Astrocyte of the spinal cord (primary cell): ENCODE results near the gene WWOX.

ENCODE experiments used
- DNase-seq: peaks from one replicate; pipeline ENCODE4 v3.0.0; 2011; ENCODE audit warnings: low read depth, low spot score
- H3K4me3 ChIP-seq: 2 replicates; pipeline ENCODE4 v1.5.1; 2011; ENCODE audit warnings: low read depth, mild to moderate bottlenecking, low read length, moderate library complexity
- in situ Hi-C: cut with HindIII; loops from 2 replicates; pipeline ENCODE4 v1.10.0; 2017; ENCODE audit warnings: low sequenced_read_pairs
- TF ChIP-seq, protein P1 (sequence below): IDR thresholded peaks from 2 replicates; pipeline ENCODE4 v1.5.1; 2012; ENCODE audit warnings: low read depth, mild to moderate bottlenecking, low read length, inconsistent platforms

The WWOX gene

GRCh38 chr16:79150632-79151310 is 1051.3 kb downstream of the WWOX start:
- H3K4me3 ChIP-seq = no peak overlapping the region
- TF ChIP-seq, protein P1, sequence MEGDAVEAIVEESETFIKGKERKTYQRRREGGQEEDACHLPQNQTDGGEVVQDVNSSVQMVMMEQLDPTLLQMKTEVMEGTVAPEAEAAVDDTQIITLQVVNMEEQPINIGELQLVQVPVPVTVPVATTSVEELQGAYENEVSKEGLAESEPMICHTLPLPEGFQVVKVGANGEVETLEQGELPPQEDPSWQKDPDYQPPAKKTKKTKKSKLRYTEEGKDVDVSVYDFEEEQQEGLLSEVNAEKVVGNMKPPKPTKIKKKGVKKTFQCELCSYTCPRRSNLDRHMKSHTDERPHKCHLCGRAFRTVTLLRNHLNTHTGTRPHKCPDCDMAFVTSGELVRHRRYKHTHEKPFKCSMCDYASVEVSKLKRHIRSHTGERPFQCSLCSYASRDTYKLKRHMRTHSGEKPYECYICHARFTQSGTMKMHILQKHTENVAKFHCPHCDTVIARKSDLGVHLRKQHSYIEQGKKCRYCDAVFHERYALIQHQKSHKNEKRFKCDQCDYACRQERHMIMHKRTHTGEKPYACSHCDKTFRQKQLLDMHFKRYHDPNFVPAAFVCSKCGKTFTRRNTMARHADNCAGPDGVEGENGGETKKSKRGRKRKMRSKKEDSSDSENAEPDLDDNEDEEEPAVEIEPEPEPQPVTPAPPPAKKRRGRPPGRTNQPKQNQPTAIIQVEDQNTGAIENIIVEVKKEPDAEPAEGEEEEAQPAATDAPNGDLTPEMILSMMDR = no peak

DNA sequence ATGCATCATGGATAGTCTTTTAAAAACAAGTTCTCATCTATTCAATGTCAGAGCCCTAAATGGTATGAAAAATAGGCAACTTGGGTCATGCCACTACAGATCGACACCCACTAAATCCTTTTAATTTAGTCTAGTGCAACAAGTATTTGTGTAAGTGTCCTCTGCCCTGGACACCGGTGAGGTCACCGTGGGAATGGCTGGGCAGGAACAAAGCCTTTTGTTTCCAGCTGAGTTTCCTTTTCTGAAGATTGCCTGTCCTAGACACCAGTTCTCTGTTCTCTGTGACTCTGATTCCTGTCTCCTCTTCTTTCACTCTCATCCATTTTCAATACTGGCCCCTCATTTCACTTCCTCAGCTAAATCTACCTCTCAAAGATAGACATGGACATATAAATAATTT is 1054.6 kb downstream of the WWOX start:
- DNase-seq = no peak
- no peak overlapping the region for H3K4me3 ChIP-seq
- TF ChIP-seq, protein P1 = no peak
- in situ Hi-C loops = no loop called here

More at GRCh38 chr16:79150632-79151310, 1051.3 kb downstream of the WWOX start:
- in situ Hi-C loops = no loop called here
- DNase-seq = no peak

DNA sequence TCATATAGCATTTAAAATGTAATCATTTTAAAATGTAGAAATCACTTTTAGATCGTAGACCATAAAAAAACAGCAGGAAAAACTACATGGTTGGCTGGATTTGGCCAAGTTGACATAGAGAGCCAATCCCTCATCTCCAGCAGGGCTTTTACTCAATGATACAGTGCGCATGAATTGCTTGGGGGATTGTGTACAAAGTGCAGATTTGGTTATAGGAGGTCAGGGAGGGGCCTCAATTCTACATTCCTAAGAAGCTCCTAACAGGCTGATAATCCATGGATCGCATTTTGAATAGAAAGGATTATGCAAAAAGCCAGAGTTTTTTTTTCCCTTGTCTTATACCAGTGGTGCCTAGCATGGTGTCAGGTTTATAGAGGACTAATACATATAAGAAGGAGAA is 1056.0 kb downstream of the WWOX start:
- DNase-seq = no peak
- TF ChIP-seq, protein P1 = no peak
- in situ Hi-C loops = no loop called here
- H3K4me3 ChIP-seq = no peak overlapping the region

DNA sequence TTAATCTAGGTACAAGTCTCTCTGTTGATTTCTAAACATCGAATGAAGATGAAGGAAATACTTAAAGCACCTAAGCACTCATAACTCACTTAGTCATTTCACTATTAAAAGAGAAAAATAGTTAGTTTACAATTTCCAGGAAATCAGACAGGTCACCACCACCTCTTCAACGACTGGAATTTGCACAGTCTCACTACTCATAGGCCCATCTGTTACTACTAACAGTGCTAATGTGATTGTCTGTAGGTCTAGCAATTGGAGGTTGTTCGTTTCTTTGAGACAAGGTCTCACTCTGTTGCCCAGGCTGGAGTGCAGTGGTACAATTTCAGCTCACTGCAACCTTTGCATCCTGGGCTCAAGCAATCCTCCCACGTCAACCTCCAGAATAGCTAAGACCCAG is 1056.5 kb downstream of the WWOX start:
- in situ Hi-C loops = no loop called here
- no peak overlapping the region for H3K4me3 ChIP-seq
- TF ChIP-seq, protein P1 = no peak
- DNase-seq = no peak

DNA sequence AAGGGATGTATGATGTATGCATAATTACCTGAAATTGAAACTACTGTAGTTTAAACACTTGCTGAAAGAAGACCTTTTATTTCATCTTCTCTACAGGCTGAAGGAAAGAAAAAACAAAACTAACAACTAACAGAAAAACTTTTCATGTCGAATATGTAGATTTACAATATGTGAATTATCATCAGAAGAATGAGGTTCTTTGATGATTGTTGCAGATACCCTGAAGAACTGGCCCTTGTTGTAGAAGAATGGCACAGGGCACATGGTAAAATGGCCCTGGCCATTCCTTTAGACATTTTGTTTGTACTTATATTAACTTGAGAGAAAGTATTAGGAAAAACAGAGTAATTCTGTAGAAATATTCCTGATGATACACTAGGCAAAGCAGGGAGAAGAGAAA is 1057.3 kb downstream of the WWOX start:
- no peak overlapping the region for H3K4me3 ChIP-seq
- in situ Hi-C loops = no loop called here
- TF ChIP-seq, protein P1 = no peak
- DNase-seq = no peak

DNA sequence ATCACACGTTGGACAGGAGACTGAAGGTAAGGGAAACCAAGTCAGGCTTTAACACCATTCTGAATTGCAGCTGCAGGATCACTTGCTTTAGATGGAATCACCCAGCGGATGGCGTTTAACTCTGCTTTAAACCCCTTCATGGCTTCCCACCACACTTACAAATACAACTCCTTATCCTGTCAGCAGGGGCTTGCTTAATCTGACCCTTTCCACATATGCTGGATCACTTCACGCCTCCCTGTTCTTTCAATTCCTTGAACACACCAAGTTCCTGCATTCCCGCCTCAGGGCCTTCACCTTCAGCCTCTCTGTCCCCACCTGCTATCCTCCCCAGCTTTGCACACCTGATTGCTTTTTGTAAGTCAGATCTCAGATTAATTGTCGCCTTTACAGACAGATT is 1058.9 kb downstream of the WWOX start:
- H3K4me3 ChIP-seq = no peak overlapping the region
- in situ Hi-C loops = no loop called here
- DNase-seq = no peak
- TF ChIP-seq, protein P1 = no peak
